Breast epithelium (tissue), 4 donors: ENCODE results near the gene VSNL1. TPM values are rescaled to one million over a fixed set of nuclear protein-coding genes. Genes with fewer than 3 reads are reported as not detected.

Source experiments
- DNase-seq, 2 donors: peaks; one replicate each; pipeline ENCODE4 v3.0.0-alpha.2; 2019; ENCODE audit warnings: low spot score in 2 of 2
- H3K27ac ChIP-seq, 2 donors: fragments of 200-600 bp; sonication (generic) in 1 of 2; one replicate each; pipeline ENCODE4 v1.5.1; 2016 to 2019; ENCODE audit warnings: mild to moderate bottlenecking in 1 of 2
- H3K27me3 ChIP-seq, 2 donors: fragments of 200-600 bp; sonication (generic) in 1 of 2; one replicate each; pipeline versions ENCODE4 v1.5.1 to v1.6.0; 2017 to 2019; ENCODE audit warnings: control low read depth in 1 of 2, mild to moderate bottlenecking in 1 of 2
- H3K36me3 ChIP-seq: fragments of 200-600 bp; one replicate; pipeline ENCODE4 v1.5.1; 2019
- H3K4me1 ChIP-seq, 2 donors: fragments of 200-600 bp; sonication (generic); one replicate each; pipeline ENCODE4 v1.5.1; 2016 to 2019; ENCODE audit warnings: control low read depth in 1 of 2
- H3K4me3 ChIP-seq, 3 donors: fragments of 200-600 bp; sonication (generic); 1 replicate in 2 of 3; 2 replicates in 1 of 3; pipeline ENCODE4 v1.5.1; 2016 to 2019; ENCODE audit warnings: mild to moderate bottlenecking in 3 of 3, moderate library complexity in 2 of 3
- H3K9me3 ChIP-seq, 2 donors: fragments of 200-600 bp; sonication (generic) in 1 of 2; one replicate each; pipeline ENCODE4 v1.5.1; 2016 to 2019; ENCODE audit warnings: control low read depth in 1 of 2
- CTCF ChIP-seq, 3 donors: fragments of 450-650 bp; IDR thresholded peaks; one replicate each; pipeline ENCODE4 v1.5.1; 2016 to 2017; ENCODE audit warnings: antibody characterized with exemption in 3 of 3, mild to moderate bottlenecking in 3 of 3, moderate library complexity in 3 of 3
- POLR2A ChIP-seq: fragments of 450-650 bp; IDR thresholded peaks from one replicate; pipeline ENCODE4 v1.6.1; 2016; ENCODE audit warnings: antibody characterized with exemption, mild to moderate bottlenecking, moderate library complexity
- POLR2AphosphoS5 ChIP-seq, 3 donors: sonication (generic); formaldehyde crosslinking; IDR thresholded peaks; one replicate each; pipeline ENCODE4 v1.6.1; 2017; ENCODE audit warnings: antibody characterized with exemption in 3 of 3
- intact Hi-C: fragments of 100-400 bp; cut with DNase I; formaldehyde crosslinking; loops from one replicate; pipeline ENCODE4 v1.15.1; 2023; ENCODE audit warnings: low total_unique reads
- total RNA-seq, 3 donors: library from RNA; depleted of rRNA; stranded (reverse); fragments of >200 nt; gene quantifications; one replicate each; pipeline ENCODE4 v1.1.0, GENCODE V29; 2016

VSNL1 gene
- total RNA-seq, 3 donors from 2014 or later, result 0.80 to 6.9 (median 2.6) TPM

GRCh38 chr2:17522303-17522702 is 18.2 kb upstream of the VSNL1 start:
- no peaks in the 10 kb centered on the region for H3K36me3 ChIP-seq
- DNase-seq, result no peak
- H3K9me3 ChIP-seq, result no peaks in the 10 kb centered on the region
- no peaks in the 10 kb centered on the region for H3K4me1 ChIP-seq
- H3K27me3 ChIP-seq, result no peaks in the 10 kb centered on the region
- H3K4me3 ChIP-seq, result no peak overlapping the region
- intact Hi-C loops, result no loop called here
- TF ChIP-seq CTCF (IDR thresholded peaks at IDR 0.05) (no peak), POLR2A (no peak), POLR2AphosphoS5 (IDR thresholded peaks at IDR 0.05) (no peak)
- no peak overlapping the region for H3K27ac ChIP-seq

- H3K36me3 ChIP-seq, result no peaks in the 10 kb centered on the region
- H3K27me3 ChIP-seq, result no peaks in the 10 kb centered on the region
- intact Hi-C loops, result no loop called here
These were observed 10.7 kb upstream of the VSNL1 start for GRCh38 chr2:17529771-17530170.

GRCh38 chr2:17533546-17533945 is 7.0 kb upstream of the VSNL1 start:
- no peak overlapping the region for H3K4me3 ChIP-seq
- no peaks in the 10 kb centered on the region for H3K27me3 ChIP-seq
- TF ChIP-seq CTCF (IDR thresholded peaks at IDR 0.05) (no peak), POLR2AphosphoS5 (IDR thresholded peaks at IDR 0.05) (no peak), POLR2A (no peak)
- no peak overlapping the region for H3K27ac ChIP-seq
- H3K9me3 ChIP-seq, result no peaks in the 10 kb centered on the region
- H3K4me1 ChIP-seq, result no peaks in the 10 kb centered on the region
- intact Hi-C loops, result no loop called here
- H3K36me3 ChIP-seq, result no peaks in the 10 kb centered on the region
- DNase-seq, result no peak

More at GRCh38 chr2:17529771-17530170, 10.7 kb upstream of the VSNL1 start:
- TF ChIP-seq POLR2A, result no peak
- no peak for TF ChIP-seq POLR2AphosphoS5 (IDR thresholded peaks at IDR 0.05)
- no peak for TF ChIP-seq CTCF (IDR thresholded peaks at IDR 0.05)
- no peak for DNase-seq
- Histone ChIP-seq H3K4me3 (no peak overlapping the region), H3K4me1 (no peaks in the 10 kb centered on the region), H3K27ac (no peak overlapping the region), H3K9me3 (no peaks in the 10 kb centered on the region)

GRCh38 chr2:17536416-17536815 is 4.1 kb upstream of the VSNL1 start:
- TF ChIP-seq POLR2AphosphoS5 (IDR thresholded peaks at IDR 0.05) (no peak), POLR2A (no peak), CTCF (IDR thresholded peaks at IDR 0.05) (no peak)
- no peak for DNase-seq
- H3K27me3 ChIP-seq, result peaks cover 0 to 3% of the 10 kb centered on the region in 2 donors

GRCh38 chr2:17538022-17538843 is 2.3 kb upstream of the VSNL1 start:
- intact Hi-C loops, result no loop called here
- H3K4me3 ChIP-seq, result peak overlapping the region; percentile 46 to 61 (median 60)
- no peaks in the 10 kb centered on the region for H3K4me1 ChIP-seq
- H3K27me3 ChIP-seq, result peaks cover 0 to 7% of the 10 kb centered on the region in 2 donors
- H3K9me3 ChIP-seq, result no peaks in the 10 kb centered on the region
- TF ChIP-seq POLR2AphosphoS5 (IDR thresholded peaks at IDR 0.05) (no peak), POLR2A (no peak), CTCF (IDR thresholded peaks at IDR 0.05) (no peak)
- H3K27ac ChIP-seq, result peak overlapping the region; percentile 85 to 90
- H3K36me3 ChIP-seq, result no peaks in the 10 kb centered on the region
- DNase-seq, result no peak

More at GRCh38 chr2:17536416-17536815, 4.1 kb upstream of the VSNL1 start:
- Histone ChIP-seq H3K27ac (no peak overlapping the region), H3K36me3 (no peaks in the 10 kb centered on the region), H3K4me1 (no peaks in the 10 kb centered on the region), H3K4me3 (no peak overlapping the region), H3K9me3 (no peaks in the 10 kb centered on the region)
- intact Hi-C loops, result no loop called here
